ENCODE data around the gene KANSL1. TPM values are rescaled to one million over a fixed set of nuclear protein-coding genes. Genes with fewer than 3 reads are reported as not detected.
"Not testable (repeated sequence)": the region's sequence is repeated elsewhere in the genome, so short reads cannot be mapped to it uniquely, and the experiment has no call there.

The KANSL1 gene
- total RNA-seq, 1 donor from 2014 or later = 129 TPM

GRCh38 chr17:46025510-46026165 is 167.6 kb downstream of the KANSL1 start:
- no peak for DNase-seq (ENCODE audit: extremely low spot score, unreplicated experiment)
- H3K27me3 Mint-ChIP-seq = no peaks in the 10 kb centered on the region

GRCh38 chr17:46025060-46025459 is 168.2 kb downstream of the KANSL1 start:
- peaks cover 15% of the 10 kb centered on the region for H3K4me1 Mint-ChIP-seq (ENCODE audit: unreplicated experiment)
- H3K27me3 Mint-ChIP-seq = no peaks in the 10 kb centered on the region
- H3K36me3 Mint-ChIP-seq = peaks cover 20% of the 10 kb centered on the region
- no peak for TF ChIP-seq CTCF (conservative IDR thresholded peaks at IDR 0.05)
- no peak overlapping the region for H3K27ac Mint-ChIP-seq
- no peaks in the 10 kb centered on the region for H3K9me3 Mint-ChIP-seq
- no peak overlapping the region for H3K4me3 Mint-ChIP-seq
- no peak for DNase-seq (ENCODE audit: extremely low spot score, unreplicated experiment)

More at GRCh38 chr17:46025510-46026165, 167.6 kb downstream of the KANSL1 start:
- peaks cover 26% of the 10 kb centered on the region for H3K36me3 Mint-ChIP-seq
- H3K27ac Mint-ChIP-seq = no peak overlapping the region
- H3K4me1 Mint-ChIP-seq (ENCODE audit: unreplicated experiment) = peaks cover 15% of the 10 kb centered on the region
- H3K4me3 Mint-ChIP-seq = no peak overlapping the region
- TF ChIP-seq CTCF (conservative IDR thresholded peaks at IDR 0.05) = no peak
- no peaks in the 10 kb centered on the region for H3K9me3 Mint-ChIP-seq

GRCh38 chr17:46024590-46024989 is 168.6 kb downstream of the KANSL1 start:
- Mint-ChIP-seq H3K27me3 (no peaks in the 10 kb centered on the region), H3K36me3 (peaks cover 20% of the 10 kb centered on the region), H3K9me3 (no peaks in the 10 kb centered on the region), H3K27ac (no peak overlapping the region), H3K4me1 (ENCODE audit: unreplicated experiment) (peaks cover 15% of the 10 kb centered on the region), H3K4me3 (no peak overlapping the region)
- TF ChIP-seq CTCF (conservative IDR thresholded peaks at IDR 0.05) = no peak
- no peak for DNase-seq (ENCODE audit: extremely low spot score, unreplicated experiment)

GRCh38 chr17:46023783-46024388 is 169.3 kb downstream of the KANSL1 start:
- no peak for DNase-seq (ENCODE audit: extremely low spot score, unreplicated experiment)
- Mint-ChIP-seq H3K4me3 (no peak overlapping the region), H3K36me3 (peaks cover 20% of the 10 kb centered on the region), H3K27me3 (no peaks in the 10 kb centered on the region), H3K9me3 (no peaks in the 10 kb centered on the region), H3K27ac (peak overlapping the region; percentile 43), H3K4me1 (ENCODE audit: unreplicated experiment) (peaks cover 8% of the 10 kb centered on the region)
- no peak for TF ChIP-seq CTCF (conservative IDR thresholded peaks at IDR 0.05)

- H3K4me1 Mint-ChIP-seq (ENCODE audit: unreplicated experiment); DNase-seq (ENCODE audit: extremely low spot score, unreplicated experiment); H3K27ac Mint-ChIP-seq; H3K4me3 Mint-ChIP-seq; H3K27me3 Mint-ChIP-seq; H3K9me3 Mint-ChIP-seq: not testable (repeated sequence)
- peaks cover 20% of the 10 kb centered on the region for H3K36me3 Mint-ChIP-seq
These were observed 169.9 kb downstream of the KANSL1 start for GRCh38 chr17:46023366-46023765.

- no peak for DNase-seq (ENCODE audit: extremely low spot score, unreplicated experiment)
- Mint-ChIP-seq H3K27me3 (no peaks in the 10 kb centered on the region), H3K4me3 (no peak overlapping the region), H3K36me3 (peaks cover 13% of the 10 kb centered on the region), H3K9me3 (no peaks in the 10 kb centered on the region), H3K4me1 (ENCODE audit: unreplicated experiment) (no peaks in the 10 kb centered on the region), H3K27ac (no peak overlapping the region)
- no peak for TF ChIP-seq CTCF (conservative IDR thresholded peaks at IDR 0.05)
These were observed 172.2 kb downstream of the KANSL1 start for GRCh38 chr17:46020998-46021397.
